Osteocyte (in vitro differentiated cells): Measurements from ENCODE around the gene CDK10. TPM values are rescaled to one million over a fixed set of nuclear protein-coding genes. Genes with fewer than 3 reads are reported as not detected.
A peak's percentile ranks its signal among the peaks of the same experiment; 100 is the strongest.
"Not testable (repeated sequence)": the region's sequence is repeated elsewhere in the genome, so short reads cannot be mapped to it uniquely, and the experiment has no call there.

Experiments used
- DNase-seq: peaks from one replicate; pipeline ENCODE4 v3.0.0; 2021; ENCODE audit warnings: mixed read lengths; ENCODE audit not compliant: unreplicated experiment; ENCODE audit errors: extremely low spot score
- H3K27ac Mint-ChIP-seq: one replicate; pipeline ENCODE4 v1.8.0; 2021; ENCODE audit warnings: mild to moderate bottlenecking, mixed read lengths; ENCODE audit not compliant: unreplicated experiment
- H3K27me3 Mint-ChIP-seq: one replicate; pipeline ENCODE4 v1.8.0; 2021; ENCODE audit warnings: mixed read lengths; ENCODE audit not compliant: unreplicated experiment
- H3K36me3 Mint-ChIP-seq: one replicate; pipeline ENCODE4 v1.8.0; 2021; ENCODE audit warnings: mixed read lengths; ENCODE audit not compliant: unreplicated experiment
- H3K4me1 Mint-ChIP-seq: one replicate; pipeline ENCODE4 v1.8.0; 2021; ENCODE audit warnings: mixed read lengths; ENCODE audit not compliant: unreplicated experiment
- H3K4me3 Mint-ChIP-seq: one replicate; pipeline ENCODE4 v1.8.0; 2021; ENCODE audit warnings: mild to moderate bottlenecking, moderate library complexity, mixed read lengths; ENCODE audit not compliant: unreplicated experiment
- H3K9me3 Mint-ChIP-seq: one replicate; pipeline ENCODE4 v1.8.0; 2021; ENCODE audit warnings: mixed read lengths; ENCODE audit not compliant: unreplicated experiment
- CTCF ChIP-seq: fragments of 200-600 bp; sonication (generic); IDR thresholded peaks from 2 replicates; pipeline ENCODE4 v1.5.0; 2021; ENCODE audit warnings: antibody characterized with exemption, mild to moderate bottlenecking, moderate library complexity
- total RNA-seq: library from RNA; stranded (reverse); gene quantifications from 2 replicates; pipeline ENCODE4 v1.2.1, GENCODE V29; 2021

Gene CDK10
- total RNA-seq, 1 donor from 2014 or later, result 91.5 TPM

GRCh38 chr16:89696670-89697128 lies 10.2 kb downstream of the CDK10 start:
- Mint-ChIP-seq H3K27ac (no peak overlapping the region), H3K9me3 (no peaks in the 10 kb centered on the region), H3K4me3 (no peak overlapping the region), H3K27me3 (no peaks in the 10 kb centered on the region), H3K36me3 (peaks cover 13% of the 10 kb centered on the region), H3K4me1 (peaks cover 9% of the 10 kb centered on the region)
- no peak for TF ChIP-seq CTCF
- DNase-seq, result no peak

- no peak for DNase-seq
- H3K27ac Mint-ChIP-seq, result no peak overlapping the region
- no peak overlapping the region for H3K4me3 Mint-ChIP-seq
- peaks cover 12% of the 10 kb centered on the region for H3K36me3 Mint-ChIP-seq
- peaks cover 9% of the 10 kb centered on the region for H3K4me1 Mint-ChIP-seq
- H3K9me3 Mint-ChIP-seq, result no peaks in the 10 kb centered on the region
- no peaks in the 10 kb centered on the region for H3K27me3 Mint-ChIP-seq
- TF ChIP-seq CTCF, result no peak
These were observed 10.7 kb downstream of the CDK10 start for GRCh38 chr16:89697161-89697615.

GRCh38 chr16:89697616-89698331 lies 11.3 kb downstream of the CDK10 start:
- no peak overlapping the region for H3K27ac Mint-ChIP-seq
- no peak overlapping the region for H3K4me3 Mint-ChIP-seq
- H3K4me1 Mint-ChIP-seq, result peaks cover 9% of the 10 kb centered on the region
- TF ChIP-seq CTCF, result no peak
- no peak for DNase-seq
- H3K27me3 Mint-ChIP-seq, result no peaks in the 10 kb centered on the region
- peaks cover 10% of the 10 kb centered on the region for H3K36me3 Mint-ChIP-seq
- no peaks in the 10 kb centered on the region for H3K9me3 Mint-ChIP-seq

- not testable (repeated sequence) for H3K27ac Mint-ChIP-seq, H3K27me3 Mint-ChIP-seq, DNase-seq, H3K4me3 Mint-ChIP-seq, H3K4me1 Mint-ChIP-seq, H3K9me3 Mint-ChIP-seq, H3K36me3 Mint-ChIP-seq
These were observed 12.2 kb downstream of the CDK10 start for GRCh38 chr16:89698717-89699116.

GRCh38 chr16:89699629-89700099 lies 13.2 kb downstream of the CDK10 start:
- Mint-ChIP-seq H3K27ac (peak overlapping the region; percentile 71), H3K4me3 (peak overlapping the region; percentile 61)
- H3K9me3 Mint-ChIP-seq, DNase-seq, H3K4me1 Mint-ChIP-seq, H3K27me3 Mint-ChIP-seq, H3K36me3 Mint-ChIP-seq: not testable (repeated sequence)

GRCh38 chr16:89700100-89700648 lies 13.7 kb downstream of the CDK10 start:
- H3K4me3 Mint-ChIP-seq, result peak overlapping the region; percentile 61
- no peaks in the 10 kb centered on the region for H3K9me3 Mint-ChIP-seq
- TF ChIP-seq CTCF, result peak; percentile 58
- peak overlapping the region; percentile 71 for H3K27ac Mint-ChIP-seq
- peak; percentile 98 for DNase-seq
- no peaks in the 10 kb centered on the region for H3K27me3 Mint-ChIP-seq
- no peaks in the 10 kb centered on the region for H3K36me3 Mint-ChIP-seq
- peaks cover 9% of the 10 kb centered on the region for H3K4me1 Mint-ChIP-seq
